Measurements from ENCODE around the gene CALCOCO2. TPM values are rescaled to one million over a fixed set of nuclear protein-coding genes. Genes with fewer than 3 reads are reported as not detected.
A peak's percentile ranks its signal among the peaks of the same experiment; 100 is the strongest.

Gene CALCOCO2
- total and polyA plus RNA-seq, 2 of the 13 experiments (the other 11 are each of a cell fraction or from before 2014, with no cell fraction given): 72.9 to 111 TPM

- ChIA-PET POLR2A (interaction anchor here (0.6 to 9.6 kb wide), 9 partner anchors 8 to 505 kb away, joined by 3 to 194 read pairs (median 6); partner anchors contain the start of genes ATP5MC1, IGF2BP1, PHB1 and SNF8), CTCF (ENCODE audit: low intra/inter-chr PET ratio, low total read pairs) (no interaction called here)
- no peaks in the 10 kb centered on the region for H3K9me3 ChIP-seq (ENCODE audit: low read length)
- in situ Hi-C loops (cut with HindIII; ENCODE audit: extremely low pct_ligation_motif_present, low pct_unique_long_range_greater_than_20kb): no loop called here
- H3K4me3 ChIP-seq (replicated peaks in 1 of 3; ENCODE audit: insufficient read depth in 1 of 3, low read depth in 2 of 3, low read length in 3 of 3): peak overlapping the region; percentile 82 to 97 (median 94); a peak in 5 of 6 replicates
- TF ChIP-seq NAIF1 (CRISPR knock-in tag; IDR thresholded peaks at IDR 0.05; ENCODE audit: borderline replicate concordance) (no peak), CCAR2 (optimal IDR thresholded peaks at IDR 0.05; ENCODE audit: low read depth, low read length) (peak; percentile 26), ZBTB39 (CRISPR knock-in tag; IDR thresholded peaks at IDR 0.05) (no peak), ZC3H4 (CRISPR knock-in tag; IDR thresholded peaks at IDR 0.05; ENCODE audit: borderline replicate concordance) (0 out of 2 replicates have a peak, but pooled peaks have one; percentile 75)
- intact Hi-C loops (cut with micrococcal nuclease; ENCODE audit: unreplicated experiment): no loop called here
- H3K27ac ChIP-seq (ENCODE audit: extremely low read length, insufficient read depth, low read length): no peak overlapping the region
- H3K9ac ChIP-seq (ENCODE audit: insufficient read depth, low read depth, low read length): peak overlapping the region; percentile 89
- peaks cover 23 to 43% of the 10 kb centered on the region in 2 experiments for H3K36me3 ChIP-seq (replicated peaks in 1 of 2; ENCODE audit: control insufficient read depth in 1 of 2, insufficient read depth in 2 of 2, low read length in 2 of 2)
- peaks cover 54% of the 10 kb centered on the region for H3K79me2 ChIP-seq (ENCODE audit: insufficient read depth, low read length)
- peak overlapping the region; percentile 92 for H3K4me2 ChIP-seq (ENCODE audit: low read depth, low read length)
- 81% methylated on average over 4 of the region's 4 CpGs for WGBS (ENCODE audit: low lambda C conversion rate)
- FAIRE-seq (peak; percentile 8), DNase-seq (ENCODE audit: low spot score) (no peak), ATAC-seq (no peak)
- BruUV-seq (replicated peaks): TSS peak; percentile 45
- H3K27me3 ChIP-seq (ENCODE audit: control insufficient read depth in 1 of 2, insufficient read depth in 2 of 2, low read length in 2 of 2): no peaks in the 10 kb centered on the region; a peak in 1 of 5 replicates
- H3K4me1 ChIP-seq (ENCODE audit: insufficient read depth, low read length): peaks cover 59% of the 10 kb centered on the region
- H2AFZ ChIP-seq (ENCODE audit: low read length): no peak overlapping the region
- peaks cover 33% of the 10 kb centered on the region for H4K20me1 ChIP-seq (ENCODE audit: insufficient read depth, low read length)
These were observed 78.9 kb downstream of the CALCOCO2 start for GRCh38 chr17:48909783-48910182.

- Histone ChIP-seq H3K27me3 (ENCODE audit: control insufficient read depth in 1 of 2, insufficient read depth in 2 of 2, low read length in 2 of 2) (no peaks in the 10 kb centered on the region; a peak in 1 of 5 replicates), H3K4me2 (ENCODE audit: low read depth, low read length) (peak overlapping the region; percentile 92), H3K9me3 (ENCODE audit: low read length) (no peaks in the 10 kb centered on the region), H3K4me1 (ENCODE audit: insufficient read depth, low read length) (peaks cover 59% of the 10 kb centered on the region), H3K4me3 (replicated peaks in 1 of 3; ENCODE audit: insufficient read depth in 1 of 3, low read depth in 2 of 3, low read length in 3 of 3) (peak overlapping the region; percentile 1 to 97 (median 82); a peak in 1 of 6 replicates), H3K9ac (ENCODE audit: insufficient read depth, low read depth, low read length) (peak overlapping the region; percentile 89; the same call in 1 of the 2 replicates), H3K79me2 (ENCODE audit: insufficient read depth, low read length) (peaks cover 59% of the 10 kb centered on the region), H2AFZ (ENCODE audit: low read length) (no peak overlapping the region), H3K27ac (ENCODE audit: extremely low read length, insufficient read depth, low read length) (no peak overlapping the region), H4K20me1 (ENCODE audit: insufficient read depth, low read length) (peaks cover 37% of the 10 kb centered on the region), H3K36me3 (replicated peaks in 1 of 2; ENCODE audit: control insufficient read depth in 1 of 2, insufficient read depth in 2 of 2, low read length in 2 of 2) (peaks cover 26 to 48% of the 10 kb centered on the region in 2 experiments)
- no TSS peak for BruUV-seq (replicated peaks)
- in situ Hi-C loops (cut with HindIII; ENCODE audit: extremely low pct_ligation_motif_present, low pct_unique_long_range_greater_than_20kb): no loop called here
- intact Hi-C loops (cut with micrococcal nuclease; ENCODE audit: unreplicated experiment): no loop called here
- ChIA-PET POLR2A (interaction anchor here (0.6 to 9.6 kb wide), 3 partner anchors 11 to 34 kb away, joined by 3 to 194 read pairs (median 19); partner anchors contain the start of genes ATP5MC1 and SNF8), CTCF (ENCODE audit: low intra/inter-chr PET ratio, low total read pairs) (no interaction called here)
- 71% methylated on average over 2 of the region's 2 CpGs for WGBS (ENCODE audit: low lambda C conversion rate)
- no peak for ATAC-seq
- peak; percentile 53 for DNase-seq (ENCODE audit: low spot score)
- FAIRE-seq: peak; percentile 37
- no peak for TF ChIP-seq AFF4 (CRISPR knock-in tag; IDR thresholded peaks at IDR 0.05)
- no peak for TF ChIP-seq ZNF572 (CRISPR knock-in tag; IDR thresholded peaks at IDR 0.05)
- no peak for TF ChIP-seq ZNF512B (CRISPR knock-in tag; IDR thresholded peaks at IDR 0.05; ENCODE audit: borderline replicate concordance)
- TF ChIP-seq GZF1 (CRISPR knock-in tag; IDR thresholded peaks at IDR 0.05): no peak
These were observed 79.5 kb downstream of the CALCOCO2 start for GRCh38 chr17:48910370-48910769.
